Endothelial cell of umbilical vein (primary cell): ENCODE measurements around the gene FAM20B. TPM values are rescaled to one million over a fixed set of nuclear protein-coding genes. Genes with fewer than 3 reads are reported as not detected.
A peak's percentile ranks its signal among the peaks of the same experiment; 100 is the strongest.

Experiments
- BruUV-seq: library from RNA; stranded (reverse); fragments of 400-500 nt; replicated peaks from 2 replicates; lab custom pipeline; 2021; lab: Mats Ljungman, UMichigan
- CTCF ChIA-PET: fragments of 300-600, 350-600 bp; sonication (Branson Sonifier 250); formaldehyde crosslinking; loops from one replicate; lab custom pipeline; 2021; ENCODE audit warnings: antibody characterized with exemption, inconsistent platforms; lab: Charles Lee
- POLR2A ChIA-PET: fragments of 300-600, 350-600 bp; sonication (Branson Sonifier 250); formaldehyde crosslinking; loops from one replicate; lab custom pipeline; 2021; ENCODE audit warnings: antibody characterized with exemption, inconsistent platforms; lab: Charles Lee
- DNase-seq: peaks from one replicate; pipeline ENCODE4 v3.0.0-alpha.2; 2011; ENCODE audit warnings: low read depth, low spot score
- FAIRE-seq: peaks from 2 replicates; lab custom pipeline; 2011; peaks lifted over from hg19 to GRCh38; lab: Jason Lieb, UNC
- H2AFZ ChIP-seq: 2 replicates; pipeline ENCODE4 v1.6.0; 2012; ENCODE audit warnings: low read depth, low read length, control low read depth, inconsistent platforms
- H3K27ac ChIP-seq: 2 replicates; pipeline ENCODE4 v1.5.1; 2011; ENCODE audit warnings: low read depth, mild to moderate bottlenecking, control low read depth, low read length, moderate library complexity; ENCODE audit not compliant: insufficient read depth
- H3K27me3 ChIP-seq, 2 experiments: 2 replicates each; pipeline versions ENCODE4 v1.6.0 to v1.6.1; 2011; ENCODE audit warnings: low read length in 2 of 2, mixed read lengths in 1 of 2; ENCODE audit not compliant: control insufficient read depth in 2 of 2, insufficient read depth in 2 of 2
- H3K36me3 ChIP-seq, 2 experiments: 2 replicates in 1 of 2; 3 replicates in 1 of 2; pipeline ENCODE4 v1.5.1; 2011; ENCODE audit warnings: low read length in 2 of 2, mild to moderate bottlenecking in 1 of 2, moderate library complexity in 1 of 2; ENCODE audit not compliant: control insufficient read depth in 2 of 2, insufficient read depth in 2 of 2; ENCODE audit errors: extremely low read depth in 1 of 2
- H3K4me1 ChIP-seq: 3 replicates; pipeline ENCODE4 v1.5.1; 2011; ENCODE audit warnings: mild to moderate bottlenecking, low read length; ENCODE audit not compliant: control insufficient read depth, insufficient read depth; ENCODE audit errors: extremely low read depth
- H3K4me2 ChIP-seq: 2 replicates; pipeline ENCODE4 v1.6.1; 2011; ENCODE audit warnings: low read length, control low read depth, mixed read lengths; ENCODE audit not compliant: insufficient read depth
- H3K4me3 ChIP-seq, 3 experiments: fragments of 200-600 bp in 1 of 3; sonication (generic), shearing (Covaris generic) in 1 of 3; replicated peaks in 1 of 3; 2 replicates each; pipeline ENCODE4 v1.5.1; 2011 to 2016; ENCODE audit warnings: control low read depth in 3 of 3, low read length in 3 of 3, mild to moderate bottlenecking in 2 of 3, inconsistent platforms in 1 of 3, low read depth in 1 of 3, moderate library complexity in 1 of 3; ENCODE audit not compliant: insufficient read depth in 1 of 3
- H3K79me2 ChIP-seq: 2 replicates; pipeline ENCODE4 v1.6.0; 2012; ENCODE audit warnings: low read length, inconsistent platforms; ENCODE audit not compliant: control insufficient read depth, insufficient read depth
- H3K9ac ChIP-seq: replicated peaks from 2 replicates; pipeline ENCODE3; 2011; ENCODE audit warnings: low read length, control low read depth; ENCODE audit not compliant: insufficient read depth; ENCODE audit errors: extremely low read depth
- H3K9me1 ChIP-seq: replicated peaks from 3 replicates; pipeline ENCODE4 v1.6.0; 2011; ENCODE audit warnings: mild to moderate bottlenecking, low read length; ENCODE audit not compliant: control insufficient read depth, insufficient read depth; ENCODE audit errors: extremely low read depth
- H3K9me3 ChIP-seq: replicated peaks from 2 replicates; pipeline ENCODE4 v1.5.1; 2012; ENCODE audit warnings: low read length, inconsistent platforms; ENCODE audit not compliant: control insufficient read depth, insufficient read depth
- H4K20me1 ChIP-seq: replicated peaks from 2 replicates; pipeline ENCODE3; 2011; ENCODE audit warnings: mild to moderate bottlenecking, low read length; ENCODE audit not compliant: control insufficient read depth, insufficient read depth; ENCODE audit errors: extremely low read depth
- FOS ChIP-seq: IDR thresholded peaks from 2 replicates; pipeline ENCODE4 v1.6.1; 2011; ENCODE audit warnings: mild to moderate bottlenecking, low read length, moderate library complexity, borderline replicate concordance; ENCODE audit not compliant: insufficient read depth
- GATA2 ChIP-seq: IDR thresholded peaks from 2 replicates; pipeline ENCODE4 v1.7.0; 2011; ENCODE audit warnings: low read depth, mild to moderate bottlenecking, moderate library complexity, mixed read lengths, low read length; ENCODE audit not compliant: insufficient read length, insufficient read depth
- JUN ChIP-seq: IDR thresholded peaks from 2 replicates; pipeline ENCODE4 v1.6.1; 2011; ENCODE audit warnings: borderline replicate concordance, low read depth; ENCODE audit not compliant: insufficient read length, insufficient read depth
- MYC ChIP-seq: IDR thresholded peaks from one replicate; pipeline ENCODE4 v1.6.1; 2011; ENCODE audit warnings: mild to moderate bottlenecking, low read depth, low read length
- POLR2A ChIP-seq: IDR thresholded peaks from 2 replicates; pipeline ENCODE4 v1.6.1; 2012; ENCODE audit warnings: low read depth, mild to moderate bottlenecking, control low read depth, low read length
- POLR2AphosphoS5 ChIP-seq: IDR thresholded peaks from 2 replicates; pipeline ENCODE4 v1.6.1; 2012; ENCODE audit warnings: low read depth, mild to moderate bottlenecking, control low read depth, low read length, moderate library complexity; ENCODE audit not compliant: insufficient read depth
- dilution Hi-C: fragments of 300-500 bp; cut with MboI; formaldehyde crosslinking; loops from one replicate; pipeline ENCODE4 v1.15.0; 2019; ENCODE audit warnings: low sequenced_read_pairs; ENCODE audit not compliant: extremely low pct_ligation_motif_present
- intact Hi-C: fragments of 100-400 bp; cut with micrococcal nuclease; formaldehyde crosslinking; loops from one replicate; pipeline ENCODE4 v1.10.0; 2022
- polyA plus RNA-seq, 4 experiments: library from polyadenylated mRNA; depleted of rRNA in 3 of 4; stranded (reverse) in 3 of 4; unstranded in 1 of 4; fragments of >200 nt; gene quantifications; 2 replicates each; pipeline versions ENCODE4 v1.2.1 to v1.2.3, GENCODE V29; 2011 to 2012; ENCODE audit warnings: missing spikeins in 1 of 4
- total RNA-seq: library from RNA; stranded (reverse); gene quantifications from 2 replicates; pipeline ENCODE4 v1.2.3, GENCODE V29; 2021
- TF ChIP-seq, protein P1 (sequence below): IDR thresholded peaks from 2 replicates; pipeline ENCODE4 v1.6.1; 2011; ENCODE audit not compliant: insufficient read depth, insufficient read length

Gene FAM20B
- total and polyA plus RNA-seq, 2 donors (not counting 3 experiments of a cell fraction or from before 2014, with no cell fraction given) = 10.0 to 35.1 TPM

DNA sequence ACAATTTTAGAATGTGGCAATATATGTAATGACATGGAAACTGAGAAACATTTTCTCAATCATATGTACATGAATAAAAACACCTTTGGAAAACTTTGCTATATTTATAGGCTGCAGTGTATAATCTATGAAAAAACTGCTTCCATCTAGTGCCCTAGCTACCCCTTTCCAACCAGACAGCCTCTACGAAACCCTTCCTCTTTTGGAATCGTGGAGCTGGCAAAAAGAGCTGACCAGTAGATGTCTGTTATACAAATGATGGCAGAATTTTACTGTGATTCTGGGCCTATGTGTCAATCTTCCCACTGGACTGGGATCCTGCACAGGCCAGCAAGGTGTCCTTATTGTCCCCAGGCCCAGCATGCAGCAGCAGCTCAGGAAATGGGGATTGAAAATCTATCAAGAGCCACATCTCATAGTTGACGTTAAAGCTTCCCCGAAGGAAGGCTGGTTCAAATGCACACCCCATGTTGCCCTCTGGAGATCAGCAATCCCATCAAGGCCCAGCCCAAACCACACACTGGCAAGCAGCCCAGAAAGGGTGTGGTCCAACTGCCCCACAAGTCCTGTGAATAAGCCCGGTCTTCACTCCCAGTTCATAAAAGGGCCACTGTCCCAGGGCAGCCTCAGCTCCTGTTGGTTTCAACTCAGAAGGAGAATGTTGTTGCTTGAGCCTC is 8.8 kb upstream of the FAM20B start:
- Histone ChIP-seq H3K4me3 (no peak overlapping the region), H3K9ac (no peak overlapping the region), H3K9me1 (no peaks in the 10 kb centered on the region), H3K36me3 (no peaks in the 10 kb centered on the region), H3K4me1 (no peaks in the 10 kb centered on the region), H3K27me3 (peaks cover 3 to 4% of the 10 kb centered on the region in 2 experiments), H3K27ac (no peak overlapping the region), H2AFZ (peak overlapping the region; percentile 57), H3K9me3 (no peaks in the 10 kb centered on the region), H3K79me2 (no peaks in the 10 kb centered on the region), H4K20me1 (no peaks in the 10 kb centered on the region), H3K4me2 (no peak overlapping the region)
- CTCF ChIA-PET = interaction anchor here (0.6 to 3.0 kb wide), 5 partner anchors 9 to 484 kb away, joined by 3 to 19 read pairs (median 6); no protein-coding TSS in a partner anchor
- POLR2A ChIA-PET = no interaction called here
- intact Hi-C loops = no loop called here
- BruUV-seq = no TSS peak
- peak; percentile 77 for FAIRE-seq
- TF ChIP-seq FOS (no peak), POLR2AphosphoS5 (no peak), MYC (no peak), JUN (no peak), GATA2 (no peak), POLR2A (no peak)
- TF ChIP-seq, protein P1, sequence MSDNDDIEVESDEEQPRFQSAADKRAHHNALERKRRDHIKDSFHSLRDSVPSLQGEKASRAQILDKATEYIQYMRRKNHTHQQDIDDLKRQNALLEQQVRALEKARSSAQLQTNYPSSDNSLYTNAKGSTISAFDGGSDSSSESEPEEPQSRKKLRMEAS = no peak
- DNase-seq = peak; percentile 45
- dilution Hi-C loops = loop anchor here (25.0 kb wide), 1 partner anchor 255 kb away; no protein-coding TSS in a partner anchor
